Kidney (tissue), 14 donors: ENCODE measurements around the gene B4GALT3. TPM values are rescaled to one million over a fixed set of nuclear protein-coding genes. Genes with fewer than 3 reads are reported as not detected.

Experiments used
- DNase-seq, 5 donors: peaks; one replicate each; pipeline ENCODE4 v3.0.0-alpha.2; 2013 to 2020
- FAIRE-seq: peaks from 2 replicates; lab custom pipeline; 2012; peaks lifted over from hg19 to GRCh38; lab: Jason Lieb, UNC
- H3K27ac ChIP-seq, 2 donors: one replicate each; pipeline ENCODE4 v1.7.0; 2013; ENCODE audit warnings: low read depth in 2 of 2, low read length in 2 of 2, inconsistent platforms in 1 of 2
- H3K27me3 ChIP-seq: one replicate; pipeline ENCODE4 v1.7.1; 2013; ENCODE audit warnings: low read length, inconsistent platforms; ENCODE audit not compliant: control insufficient read depth, insufficient read depth
- H3K36me3 ChIP-seq, 3 donors: one replicate each; pipeline versions ENCODE4 v1.7.0 to v1.7.1; 2013; ENCODE audit warnings: low read length in 3 of 3, control low read depth in 1 of 3, inconsistent platforms in 1 of 3; ENCODE audit not compliant: insufficient read depth in 3 of 3, control insufficient read depth in 2 of 3
- H3K4me1 ChIP-seq, 3 donors: one replicate each; pipeline versions ENCODE4 v1.7.0 to v1.7.1; 2013; ENCODE audit warnings: low read length in 3 of 3, inconsistent platforms in 1 of 3, low read depth in 1 of 3; ENCODE audit not compliant: control insufficient read depth in 2 of 3, insufficient read depth in 2 of 3
- H3K4me3 ChIP-seq, 3 donors: one replicate each; pipeline versions ENCODE4 v1.7.0 to v1.8.1; 2013; ENCODE audit warnings: low read length in 3 of 3, control low read depth in 1 of 3, inconsistent platforms in 1 of 3
- H3K9ac ChIP-seq, 3 donors: one replicate each; pipeline versions ENCODE4 v1.7.0 to v1.7.1; 2013; ENCODE audit warnings: low read length in 3 of 3, control low read depth in 1 of 3, inconsistent platforms in 1 of 3
- H3K9me3 ChIP-seq, 3 donors: one replicate each; pipeline versions ENCODE4 v1.7.0 to v1.7.1; 2013; ENCODE audit warnings: low read length in 3 of 3, control low read depth in 1 of 3, inconsistent platforms in 1 of 3; ENCODE audit not compliant: control insufficient read depth in 2 of 3, insufficient read depth in 1 of 3
- intact Hi-C: fragments of 100-400 bp; cut with DNase I; formaldehyde crosslinking; loops from one replicate; pipeline ENCODE4 v1.11.1; 2022
- polyA plus RNA-seq: library from polyadenylated mRNA; stranded (reverse); fragments of 350-450 nt; fragmentation: Illumina TruSeq; extraction: RNeasy Lipid Tissue Mini Kit (QIAGEN cat#74804); gene quantifications from one replicate; pipeline ENCODE4 v1.2.3, GENCODE V29; 2014; ENCODE audit warnings: low read depth, low replicate concordance; ENCODE audit not compliant: insufficient read depth
- total RNA-seq: library from RNA; stranded (reverse); fragmentation: NEBNext Ultra II Directional; extraction: Animal tissue kit (Norgen Biotek cat#: 25700); gene quantifications from one replicate; pipeline ENCODE4 v1.2.1, GENCODE V29; 2021
- TF ChIP-seq, protein P1 (sequence below): IDR thresholded peaks from 3 replicates; pipeline ENCODE4 v1.5.1; 2012; ENCODE audit warnings: mild to moderate bottlenecking, moderate library complexity, borderline replicate concordance; ENCODE audit not compliant: insufficient read depth; ENCODE audit errors: extremely low read depth
- donor health status: control.
- donor health status: control.
- donor health status: control.
- donor health status: control.
- donor health status: control.
- donor health status: DM: yes; HTN: yes; CAD: no.
- donor health status: Normal renal cell carcinoma (clear cell type).

Gene B4GALT3
- total and polyA plus RNA-seq, 2 donors from 2014 or later = 22.9 to 33.5 TPM

DNA sequence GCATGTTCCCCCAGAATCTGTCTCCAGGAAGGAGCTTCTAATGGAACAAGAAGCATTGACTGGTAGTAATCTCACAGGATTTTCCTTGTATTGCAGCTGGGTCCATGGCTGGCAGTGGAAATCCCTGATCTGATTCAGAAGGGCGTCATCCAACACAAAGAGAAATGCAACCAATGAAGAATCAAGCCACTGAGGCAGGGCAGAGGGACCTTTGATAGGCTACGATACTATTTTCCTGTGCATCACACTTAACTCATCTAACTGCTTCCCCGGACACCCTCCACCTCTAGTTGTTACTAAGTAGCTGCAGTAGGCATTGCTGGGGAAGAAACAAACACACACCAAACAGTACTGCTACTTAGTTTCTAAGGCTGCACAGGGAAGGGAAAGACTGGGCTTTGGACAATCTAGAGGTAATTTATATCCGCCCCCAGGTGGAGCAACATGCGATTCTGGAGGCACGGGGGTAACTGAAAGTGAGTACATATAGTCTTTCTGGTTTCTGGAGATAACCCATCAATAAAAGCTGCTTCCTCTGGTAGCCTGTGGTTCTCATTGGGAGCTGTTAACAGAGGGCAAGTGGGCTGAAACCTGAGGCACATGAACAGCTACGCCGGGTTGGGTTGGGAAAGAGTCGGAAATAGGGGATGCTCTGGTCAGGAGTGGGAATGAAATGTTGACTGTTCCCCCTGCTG lies 18.8 kb downstream of the B4GALT3 start:
- Histone ChIP-seq H3K9me3 (no peaks in the 10 kb centered on the region), H3K9ac (peak overlapping the region in 2 of 3 donors; percentile 81 to 95), H3K27me3 (no peaks in the 10 kb centered on the region), H3K36me3 (peaks cover 0 to 7% (median 0%) of the 10 kb centered on the region in 3 donors), H3K4me3 (peak overlapping the region; percentile 69 to 87 (median 82)), H3K27ac (peak overlapping the region; percentile 38 to 94), H3K4me1 (peaks cover 0 to 18% (median 11%) of the 10 kb centered on the region in 3 donors)
- FAIRE-seq = no peak
- no peak for DNase-seq
- TF ChIP-seq, protein P1, sequence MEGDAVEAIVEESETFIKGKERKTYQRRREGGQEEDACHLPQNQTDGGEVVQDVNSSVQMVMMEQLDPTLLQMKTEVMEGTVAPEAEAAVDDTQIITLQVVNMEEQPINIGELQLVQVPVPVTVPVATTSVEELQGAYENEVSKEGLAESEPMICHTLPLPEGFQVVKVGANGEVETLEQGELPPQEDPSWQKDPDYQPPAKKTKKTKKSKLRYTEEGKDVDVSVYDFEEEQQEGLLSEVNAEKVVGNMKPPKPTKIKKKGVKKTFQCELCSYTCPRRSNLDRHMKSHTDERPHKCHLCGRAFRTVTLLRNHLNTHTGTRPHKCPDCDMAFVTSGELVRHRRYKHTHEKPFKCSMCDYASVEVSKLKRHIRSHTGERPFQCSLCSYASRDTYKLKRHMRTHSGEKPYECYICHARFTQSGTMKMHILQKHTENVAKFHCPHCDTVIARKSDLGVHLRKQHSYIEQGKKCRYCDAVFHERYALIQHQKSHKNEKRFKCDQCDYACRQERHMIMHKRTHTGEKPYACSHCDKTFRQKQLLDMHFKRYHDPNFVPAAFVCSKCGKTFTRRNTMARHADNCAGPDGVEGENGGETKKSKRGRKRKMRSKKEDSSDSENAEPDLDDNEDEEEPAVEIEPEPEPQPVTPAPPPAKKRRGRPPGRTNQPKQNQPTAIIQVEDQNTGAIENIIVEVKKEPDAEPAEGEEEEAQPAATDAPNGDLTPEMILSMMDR = no peak
- intact Hi-C loops = no loop called here

GRCh38 chr1:161157867-161158266 lies 19.4 kb downstream of the B4GALT3 start:
- Histone ChIP-seq H3K36me3 (peaks cover 0 to 7% (median 0%) of the 10 kb centered on the region in 3 donors), H3K9ac (no peak overlapping the region), H3K4me3 (no peak overlapping the region), H3K27me3 (no peaks in the 10 kb centered on the region), H3K4me1 (peaks cover 0 to 18% (median 11%) of the 10 kb centered on the region in 3 donors), H3K27ac (no peak overlapping the region), H3K9me3 (no peaks in the 10 kb centered on the region)
- FAIRE-seq = no peak
- TF ChIP-seq, protein P1 = no peak
- intact Hi-C loops = no loop called here
- no peak for DNase-seq

DNA sequence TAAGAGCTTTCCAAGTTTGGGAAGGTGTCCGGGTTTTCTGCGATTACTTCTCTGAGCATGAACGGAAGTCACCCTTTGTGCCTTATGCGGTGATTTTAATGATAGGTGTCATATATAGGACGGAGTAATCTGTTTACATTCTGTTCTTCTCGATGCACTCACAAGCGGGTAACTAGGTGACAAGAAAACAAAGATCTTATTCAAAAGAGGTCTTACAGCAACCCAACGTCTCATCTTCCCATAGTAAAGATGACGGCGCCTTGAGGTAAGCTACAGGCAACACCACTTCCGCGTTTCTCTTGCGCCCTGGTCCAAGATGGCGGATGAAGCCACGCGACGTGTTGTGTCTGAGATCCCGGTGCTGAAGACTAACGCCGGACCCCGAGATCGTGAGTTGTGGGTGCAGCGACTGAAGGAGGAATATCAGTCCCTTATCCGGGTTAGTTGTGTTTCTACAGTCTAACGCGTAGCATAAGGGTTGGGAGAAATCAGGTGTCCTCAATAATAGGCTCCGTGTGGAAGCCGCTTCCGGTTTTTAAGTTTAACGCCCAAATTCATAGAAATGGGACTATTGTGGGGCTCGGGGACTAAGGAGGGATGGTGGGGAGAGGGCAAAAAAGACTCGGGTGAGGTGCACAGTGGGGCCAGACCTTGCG lies 23.5 kb downstream of the B4GALT3 start, which contains the start of gene UFC1:
Gene UFC1, plus strand, starts transcription at position 297 of the 656 bp plus-strand sequence. Its CDS starts 20 bp downstream, at position 317.
- H3K27me3 ChIP-seq = no peaks in the 10 kb centered on the region
- intact Hi-C loops = no loop called here
- peak within 1 kb of the TSS; percentile 86 to 100 (median 95) for H3K4me3 ChIP-seq
- peak within 1 kb of the TSS; percentile 81 to 100 (median 81) for H3K9ac ChIP-seq
- H3K9me3 ChIP-seq = no peaks in the 10 kb centered on the region
- H3K36me3 ChIP-seq = peaks cover 0 to 4% (median 0%) of the 10 kb centered on the region in 3 donors
- H3K27ac ChIP-seq = peak within 1 kb of the TSS; percentile 96
- peaks cover 0 to 3% (median 2%) of the 10 kb centered on the region in 3 donors for H3K4me1 ChIP-seq
- FAIRE-seq = no peak
- peak; percentile 84 to 96 (median 89) for DNase-seq
- TF ChIP-seq, protein P1 = no peak
